BLaER1 treated with 17β-estradiol and CSF1 and Interleukin-3, amounts not matched to agents 10 nM and 100 nM (cell line): ENCODE measurements around the gene RAB3B.

Source experiments
- H3K27ac ChIP-seq, 11 experiments: shearing (Covaris generic); formaldehyde crosslinking; 2 replicates each; pipeline ENCODE4 v1.8.1; 2022
- H3K27me3 ChIP-seq, 11 experiments: shearing (Covaris generic); formaldehyde crosslinking; 2 replicates each; pipeline ENCODE4 v1.8.1; 2022
- H3K36me3 ChIP-seq, 11 experiments: shearing (Covaris generic); formaldehyde crosslinking; 2 replicates each; pipeline ENCODE4 v1.8.1; 2022
- H3K4me1 ChIP-seq, 10 experiments: shearing (Covaris generic); formaldehyde crosslinking; 2 replicates each; pipeline ENCODE4 v1.8.1; 2022
- H3K4me2 ChIP-seq, 11 experiments: shearing (Covaris generic); formaldehyde crosslinking; 2 replicates each; pipeline ENCODE4 v1.8.1; 2022
- H3K4me3 ChIP-seq, 10 experiments: shearing (Covaris generic); formaldehyde crosslinking; 2 replicates each; pipeline ENCODE4 v1.8.1; 2022
- H3K9ac ChIP-seq, 11 experiments: shearing (Covaris generic); formaldehyde crosslinking; 2 replicates each; pipeline ENCODE4 v1.8.1; 2022
- H3K9me3 ChIP-seq, 11 experiments: shearing (Covaris generic); formaldehyde crosslinking; replicated peaks in 1 of 11; 2 replicates each; pipeline ENCODE4 v1.8.1; 2022
- H4K20me1 ChIP-seq, 11 experiments: shearing (Covaris generic); formaldehyde crosslinking; 2 replicates each; pipeline ENCODE4 v1.8.1; 2022
- Cebpa-rat ChIP-seq, 11 experiments: shearing (Covaris generic); IDR thresholded peaks; 2 replicates each; pipeline ENCODE4 v1.8.1; 2022

Gene RAB3B

DNA sequence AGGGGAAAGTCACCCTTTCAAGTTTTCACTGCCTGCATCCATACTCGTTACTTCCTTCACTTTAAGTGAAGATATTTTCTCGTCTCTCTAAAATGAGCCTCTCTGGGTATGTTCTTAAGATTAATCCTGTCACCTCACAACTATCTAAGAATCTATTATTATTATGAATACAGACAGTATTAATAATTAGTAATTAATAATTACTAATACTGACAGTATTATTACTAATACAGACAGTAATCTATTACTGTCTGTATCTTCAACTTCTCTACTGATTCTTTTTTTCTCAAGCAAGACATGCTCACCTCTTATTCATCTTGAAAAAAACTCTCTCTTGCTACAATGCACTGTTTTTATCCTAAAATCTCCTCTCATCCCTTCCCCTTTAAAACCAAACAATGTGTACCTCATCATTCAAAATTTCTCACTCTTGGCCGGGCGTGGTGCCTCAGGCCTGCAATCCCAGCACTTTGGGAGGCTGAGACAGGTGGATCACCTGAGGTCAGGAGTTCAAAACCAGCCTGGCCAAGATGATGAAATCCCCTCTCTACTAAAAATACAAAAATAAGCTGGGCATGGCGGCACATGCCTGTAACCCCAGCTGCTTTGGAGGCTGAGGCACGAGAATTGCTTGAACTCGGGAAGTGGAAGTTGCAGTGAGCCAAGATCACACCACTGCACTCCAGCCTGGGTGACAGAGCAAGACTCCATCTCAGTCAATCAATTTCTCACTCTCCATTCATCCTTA lies 119.7 kb downstream of the RAB3B start:
- Histone ChIP-seq H3K9ac (no peak overlapping the region), H3K9me3 (no peaks in the 10 kb centered on the region), H3K36me3 (peaks cover 11 to 82% (median 48%) of the 10 kb centered on the region in 11 experiments), H3K27me3 (no peaks in the 10 kb centered on the region), H3K27ac (no peak overlapping the region), H3K4me1 (peaks cover 9 to 62% (median 13%) of the 10 kb centered on the region in 10 experiments), H3K4me3 (no peak overlapping the region), H4K20me1 (peaks cover 70 to 100% (median 96%) of the 10 kb centered on the region in 11 experiments), H3K4me2 (no peak overlapping the region; a peak in 2 of 22 replicates)
- TF ChIP-seq Cebpa-rat (IDR thresholded peaks at IDR 0.05) = no peak

DNA sequence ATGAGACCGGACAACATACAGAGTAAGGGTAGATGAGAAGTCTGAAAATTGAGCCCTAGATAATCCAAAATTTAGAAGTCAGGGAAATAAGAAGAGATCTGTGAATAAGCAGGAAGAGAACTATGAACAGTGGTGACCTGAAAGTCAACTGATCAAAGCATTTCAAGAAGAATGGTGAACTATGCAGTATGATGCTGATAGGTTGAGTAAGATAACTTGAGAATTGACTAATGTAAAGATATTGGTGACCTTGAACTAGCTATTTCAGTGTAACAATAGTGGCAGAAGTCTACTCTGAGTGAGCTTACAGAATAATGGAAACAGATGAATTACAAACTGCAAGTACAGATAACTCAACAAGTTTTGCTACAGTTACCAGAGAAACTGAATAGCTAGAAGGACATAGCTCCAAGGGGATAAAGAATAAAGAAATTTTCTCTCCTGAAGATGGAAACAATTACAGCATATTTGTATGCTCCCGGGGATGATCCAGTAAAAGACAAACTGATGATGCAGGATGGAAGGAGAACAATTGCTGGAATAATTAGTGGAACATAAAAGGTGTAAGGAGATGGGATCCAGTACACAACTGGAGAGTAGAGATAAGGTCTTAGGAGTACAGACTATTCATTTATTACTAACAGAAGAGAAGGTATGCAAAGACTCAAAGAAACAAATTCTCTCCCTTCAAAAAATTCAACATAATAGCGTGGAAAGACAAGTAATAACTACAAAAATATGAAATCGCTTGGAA lies 122.8 kb downstream of the RAB3B start:
- H3K9me3 ChIP-seq = no peaks in the 10 kb centered on the region
- TF ChIP-seq Cebpa-rat (IDR thresholded peaks at IDR 0.05) = no peak
- no peaks in the 10 kb centered on the region for H3K27me3 ChIP-seq
- peaks cover 7 to 58% (median 31%) of the 10 kb centered on the region in 11 experiments; a peak in 21 of 22 replicates for H3K36me3 ChIP-seq
- peaks cover 57 to 100% (median 93%) of the 10 kb centered on the region in 11 experiments for H4K20me1 ChIP-seq
- no peak overlapping the region for H3K4me3 ChIP-seq
- no peak overlapping the region for H3K9ac ChIP-seq
- H3K4me1 ChIP-seq = peaks cover 12 to 59% (median 17%) of the 10 kb centered on the region in 10 experiments
- H3K4me2 ChIP-seq = no peak overlapping the region
- H3K27ac ChIP-seq = no peak overlapping the region

DNA sequence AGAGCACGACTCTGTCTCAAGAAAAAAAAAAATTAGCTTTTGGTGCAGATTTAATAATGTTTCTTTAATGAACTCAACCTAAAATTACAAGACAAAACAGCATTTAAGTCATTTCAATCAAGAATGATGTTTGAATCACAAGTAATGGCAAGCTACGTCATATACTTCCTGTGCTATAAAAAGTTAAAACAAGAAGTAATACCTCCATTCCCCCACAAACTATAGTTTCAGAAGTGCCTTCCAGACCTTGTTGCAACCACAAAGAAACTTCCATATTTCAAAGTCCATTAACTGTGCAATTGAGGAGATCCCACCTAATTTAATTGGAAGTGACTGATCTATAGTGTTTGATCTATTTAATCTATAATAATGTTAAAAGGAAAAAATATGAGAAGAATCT lies 127.1 kb downstream of the RAB3B start:
- Histone ChIP-seq H3K36me3 (peaks cover 11 to 56% (median 41%) of the 10 kb centered on the region in 11 experiments), H3K27me3 (no peaks in the 10 kb centered on the region), H3K4me1 (peaks cover 10 to 38% (median 16%) of the 10 kb centered on the region in 10 experiments), H3K9ac (no peak overlapping the region), H3K9me3 (no peaks in the 10 kb centered on the region), H4K20me1 (peaks cover 27 to 99% (median 93%) of the 10 kb centered on the region in 11 experiments), H3K4me2 (peak overlapping the region; percentile 21 to 82 (median 68); a peak in 21 of 22 replicates), H3K27ac (peak overlapping the region in 3 of 11 experiments; percentile 30 to 46 (median 32); a peak in 5 of 22 replicates), H3K4me3 (0 out of 20 replicates have a peak overlapping the region, but pooled peaks of 1 of the 10 experiments have one; percentile 10)
- no peak for TF ChIP-seq Cebpa-rat (IDR thresholded peaks at IDR 0.05)

GRCh38 chr1:51861669-51862068 lies 128.8 kb downstream of the RAB3B start:
- H3K4me3 ChIP-seq = no peak overlapping the region
- no peak for TF ChIP-seq Cebpa-rat (IDR thresholded peaks at IDR 0.05)
- H3K4me1 ChIP-seq = peaks cover 10 to 26% (median 16%) of the 10 kb centered on the region in 10 experiments
- no peak overlapping the region for H3K27ac ChIP-seq
- H3K4me2 ChIP-seq = no peak overlapping the region
- no peaks in the 10 kb centered on the region for H3K27me3 ChIP-seq
- no peak overlapping the region for H3K9ac ChIP-seq
- H3K9me3 ChIP-seq = no peaks in the 10 kb centered on the region
- H3K36me3 ChIP-seq = peaks cover 18 to 62% (median 43%) of the 10 kb centered on the region in 11 experiments
- H4K20me1 ChIP-seq = peaks cover 11 to 99% (median 93%) of the 10 kb centered on the region in 11 experiments; a peak in 20 of 22 replicates

DNA sequence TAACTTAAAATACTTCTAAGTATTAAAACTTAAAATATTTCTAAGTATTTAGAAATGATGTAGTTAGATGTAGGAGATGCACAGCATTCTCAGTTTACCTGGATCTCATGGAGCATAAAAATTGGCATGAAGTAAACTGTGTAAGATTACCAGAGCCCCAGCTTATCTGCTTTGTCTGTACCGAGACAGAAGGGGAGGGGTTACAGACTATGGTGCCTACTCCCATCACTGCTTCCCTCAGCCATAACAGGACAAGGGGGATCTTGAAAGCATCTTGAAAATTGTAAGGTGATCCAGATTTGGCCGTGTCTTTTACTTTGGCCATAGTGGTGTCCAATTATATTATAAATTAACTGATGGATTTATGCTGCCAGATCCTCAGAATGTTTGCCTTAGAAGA lies 130.8 kb downstream of the RAB3B start:
- peaks cover 10 to 26% (median 16%) of the 10 kb centered on the region in 10 experiments for H3K4me1 ChIP-seq
- no peaks in the 10 kb centered on the region for H3K27me3 ChIP-seq
- H3K4me3 ChIP-seq = no peak overlapping the region
- H3K36me3 ChIP-seq = peaks cover 29 to 77% (median 50%) of the 10 kb centered on the region in 11 experiments
- H3K9me3 ChIP-seq = no peaks in the 10 kb centered on the region
- TF ChIP-seq Cebpa-rat (IDR thresholded peaks at IDR 0.05) = no peak
- H3K27ac ChIP-seq = no peak overlapping the region
- no peak overlapping the region for H3K4me2 ChIP-seq
- H4K20me1 ChIP-seq = peaks cover 0 to 98% (median 91%) of the 10 kb centered on the region in 11 experiments; a peak in 21 of 22 replicates
- H3K9ac ChIP-seq = no peak overlapping the region

- peaks cover 34 to 81% (median 50%) of the 10 kb centered on the region in 11 experiments for H3K36me3 ChIP-seq
- no peaks in the 10 kb centered on the region for H3K9me3 ChIP-seq
- TF ChIP-seq Cebpa-rat (IDR thresholded peaks at IDR 0.05) = no peak
- peaks cover 10 to 22% (median 15%) of the 10 kb centered on the region in 10 experiments for H3K4me1 ChIP-seq
- H3K9ac ChIP-seq = no peak overlapping the region
- no peak overlapping the region for H3K27ac ChIP-seq
- no peak overlapping the region for H3K4me3 ChIP-seq
- H3K4me2 ChIP-seq = no peak overlapping the region
- no peaks in the 10 kb centered on the region for H3K27me3 ChIP-seq
- H4K20me1 ChIP-seq = peaks cover 0 to 98% (median 91%) of the 10 kb centered on the region in 11 experiments; a peak in 21 of 22 replicates
These were observed 131.2 kb downstream of the RAB3B start for GRCh38 chr1:51859333-51859732.

- no peaks in the 10 kb centered on the region for H3K27me3 ChIP-seq
- peaks cover 37 to 85% (median 54%) of the 10 kb centered on the region in 11 experiments for H3K36me3 ChIP-seq
- H4K20me1 ChIP-seq = peaks cover 0 to 98% (median 92%) of the 10 kb centered on the region in 11 experiments; a peak in 21 of 22 replicates
- H3K9ac ChIP-seq = no peak overlapping the region
- no peak for TF ChIP-seq Cebpa-rat (IDR thresholded peaks at IDR 0.05)
- no peak overlapping the region for H3K4me2 ChIP-seq
- H3K4me1 ChIP-seq = peaks cover 9 to 18% (median 12%) of the 10 kb centered on the region in 10 experiments
- no peak overlapping the region for H3K4me3 ChIP-seq
- H3K9me3 ChIP-seq = no peaks in the 10 kb centered on the region
- no peak overlapping the region for H3K27ac ChIP-seq
These were observed 131.6 kb downstream of the RAB3B start for GRCh38 chr1:51858892-51859291.
